ENCODE measurements around the gene LEKR1.
"Not testable (repeated sequence)": the region's sequence is repeated elsewhere in the genome, so short reads cannot be mapped to it uniquely, and the experiment has no call there.

Gene LEKR1

GRCh38 chr3:156888576-156888975 is 62.4 kb downstream of the LEKR1 start:
- no peaks in the 10 kb centered on the region for H3K27me3 ChIP-seq (ENCODE audit: control insufficient read depth, insufficient read depth, low read length)
- no peak overlapping the region for H3K4me3 ChIP-seq (ENCODE audit: low read length)
- H3K36me3 ChIP-seq (ENCODE audit: control insufficient read depth, low read depth, low read length), result no peaks in the 10 kb centered on the region
- H3K27ac ChIP-seq (ENCODE audit: low read length), result no peak overlapping the region
- no peaks in the 10 kb centered on the region for H3K9me3 ChIP-seq (ENCODE audit: control insufficient read depth, low read depth, low read length)
- no peaks in the 10 kb centered on the region for H3K4me1 ChIP-seq (ENCODE audit: control insufficient read depth, low read depth, low read length)
- no peak overlapping the region for H3K9ac ChIP-seq (ENCODE audit: low read length)

- H3K4me1 ChIP-seq (ENCODE audit: control insufficient read depth, low read depth, low read length), result no peaks in the 10 kb centered on the region
- no peak overlapping the region for H3K27ac ChIP-seq (ENCODE audit: low read length)
- H3K9me3 ChIP-seq (ENCODE audit: control insufficient read depth, low read depth, low read length), result no peaks in the 10 kb centered on the region
- H3K9ac ChIP-seq (ENCODE audit: low read length), result no peak overlapping the region
- H3K27me3 ChIP-seq (ENCODE audit: control insufficient read depth, insufficient read depth, low read length), result no peaks in the 10 kb centered on the region
- H3K4me3 ChIP-seq (ENCODE audit: low read length), result no peak overlapping the region
- no peaks in the 10 kb centered on the region for H3K36me3 ChIP-seq (ENCODE audit: control insufficient read depth, low read depth, low read length)
Measured at GRCh38 chr3:156892701-156893100, 66.5 kb downstream of the LEKR1 start.

- not testable (repeated sequence) for H3K9ac ChIP-seq (ENCODE audit: low read length); H3K4me3 ChIP-seq (ENCODE audit: low read length); H3K4me1 ChIP-seq (ENCODE audit: control insufficient read depth, low read depth, low read length); H3K36me3 ChIP-seq (ENCODE audit: control insufficient read depth, low read depth, low read length); H3K27me3 ChIP-seq (ENCODE audit: control insufficient read depth, insufficient read depth, low read length); H3K9me3 ChIP-seq (ENCODE audit: control insufficient read depth, low read depth, low read length); H3K27ac ChIP-seq (ENCODE audit: low read length)
Measured at GRCh38 chr3:156895374-156895773, 69.2 kb downstream of the LEKR1 start.

GRCh38 chr3:156897851-156898250 is 71.7 kb downstream of the LEKR1 start:
- not testable (repeated sequence) for H3K4me1 ChIP-seq (ENCODE audit: control insufficient read depth, low read depth, low read length); H3K9me3 ChIP-seq (ENCODE audit: control insufficient read depth, low read depth, low read length); H3K9ac ChIP-seq (ENCODE audit: low read length); H3K4me3 ChIP-seq (ENCODE audit: low read length); H3K36me3 ChIP-seq (ENCODE audit: control insufficient read depth, low read depth, low read length); H3K27me3 ChIP-seq (ENCODE audit: control insufficient read depth, insufficient read depth, low read length); H3K27ac ChIP-seq (ENCODE audit: low read length)

- Histone ChIP-seq H3K36me3 (ENCODE audit: control insufficient read depth, low read depth, low read length) (no peaks in the 10 kb centered on the region), H3K4me1 (ENCODE audit: control insufficient read depth, low read depth, low read length) (peaks cover 8% of the 10 kb centered on the region), H3K27me3 (ENCODE audit: control insufficient read depth, insufficient read depth, low read length) (no peaks in the 10 kb centered on the region), H3K9me3 (ENCODE audit: control insufficient read depth, low read depth, low read length) (no peaks in the 10 kb centered on the region), H3K4me3 (ENCODE audit: low read length) (no peak overlapping the region), H3K9ac (ENCODE audit: low read length) (no peak overlapping the region), H3K27ac (ENCODE audit: low read length) (no peak overlapping the region)
Measured at GRCh38 chr3:156898296-156898880, 72.2 kb downstream of the LEKR1 start.

- Histone ChIP-seq H3K9ac (ENCODE audit: low read length) (no peak overlapping the region), H3K36me3 (ENCODE audit: control insufficient read depth, low read depth, low read length) (no peaks in the 10 kb centered on the region), H3K27ac (ENCODE audit: low read length) (peak overlapping the region; percentile 52), H3K4me1 (ENCODE audit: control insufficient read depth, low read depth, low read length) (peaks cover 8% of the 10 kb centered on the region), H3K4me3 (ENCODE audit: low read length) (no peak overlapping the region), H3K27me3 (ENCODE audit: control insufficient read depth, insufficient read depth, low read length) (no peaks in the 10 kb centered on the region), H3K9me3 (ENCODE audit: control insufficient read depth, low read depth, low read length) (no peaks in the 10 kb centered on the region)
Measured at GRCh38 chr3:156899951-156900350, 73.8 kb downstream of the LEKR1 start.

GRCh38 chr3:156902916-156903315 is 76.8 kb downstream of the LEKR1 start:
- H3K27me3 ChIP-seq (ENCODE audit: control insufficient read depth, insufficient read depth, low read length), result no peaks in the 10 kb centered on the region
- H3K9ac ChIP-seq (ENCODE audit: low read length), result no peak overlapping the region
- no peak overlapping the region for H3K27ac ChIP-seq (ENCODE audit: low read length)
- no peak overlapping the region for H3K4me3 ChIP-seq (ENCODE audit: low read length)
- H3K9me3 ChIP-seq (ENCODE audit: control insufficient read depth, low read depth, low read length), result no peaks in the 10 kb centered on the region
- peaks cover 8% of the 10 kb centered on the region for H3K4me1 ChIP-seq (ENCODE audit: control insufficient read depth, low read depth, low read length)
- H3K36me3 ChIP-seq (ENCODE audit: control insufficient read depth, low read depth, low read length), result no peaks in the 10 kb centered on the region

GRCh38 chr3:156906275-156906674 is 80.1 kb downstream of the LEKR1 start:
- no peaks in the 10 kb centered on the region for H3K4me1 ChIP-seq (ENCODE audit: control insufficient read depth, low read depth, low read length)
- H3K36me3 ChIP-seq (ENCODE audit: control insufficient read depth, low read depth, low read length), result no peaks in the 10 kb centered on the region
- no peaks in the 10 kb centered on the region for H3K9me3 ChIP-seq (ENCODE audit: control insufficient read depth, low read depth, low read length)
- H3K9ac ChIP-seq (ENCODE audit: low read length), result no peak overlapping the region
- H3K27me3 ChIP-seq (ENCODE audit: control insufficient read depth, insufficient read depth, low read length), result no peaks in the 10 kb centered on the region
- no peak overlapping the region for H3K4me3 ChIP-seq (ENCODE audit: low read length)
- no peak overlapping the region for H3K27ac ChIP-seq (ENCODE audit: low read length)

- no peaks in the 10 kb centered on the region for H3K4me1 ChIP-seq (ENCODE audit: control insufficient read depth, low read depth, low read length)
- no peak overlapping the region for H3K4me3 ChIP-seq (ENCODE audit: low read length)
- H3K27me3 ChIP-seq (ENCODE audit: control insufficient read depth, insufficient read depth, low read length), result no peaks in the 10 kb centered on the region
- H3K9ac ChIP-seq (ENCODE audit: low read length), result no peak overlapping the region
- no peaks in the 10 kb centered on the region for H3K9me3 ChIP-seq (ENCODE audit: control insufficient read depth, low read depth, low read length)
- no peak overlapping the region for H3K27ac ChIP-seq (ENCODE audit: low read length)
- no peaks in the 10 kb centered on the region for H3K36me3 ChIP-seq (ENCODE audit: control insufficient read depth, low read depth, low read length)
Measured at GRCh38 chr3:156908398-156908797, 82.2 kb downstream of the LEKR1 start.

GRCh38 chr3:156910022-156910421 is 83.9 kb downstream of the LEKR1 start:
- Histone ChIP-seq H3K36me3 (ENCODE audit: control insufficient read depth, low read depth, low read length) (no peaks in the 10 kb centered on the region), H3K27ac (ENCODE audit: low read length) (no peak overlapping the region), H3K27me3 (ENCODE audit: control insufficient read depth, insufficient read depth, low read length) (no peaks in the 10 kb centered on the region)

GRCh38 chr3:156910831-156911230 is 84.7 kb downstream of the LEKR1 start:
- not testable (repeated sequence) for H3K4me1 ChIP-seq (ENCODE audit: control insufficient read depth, low read depth, low read length); H3K9me3 ChIP-seq (ENCODE audit: control insufficient read depth, low read depth, low read length); H3K36me3 ChIP-seq (ENCODE audit: control insufficient read depth, low read depth, low read length); H3K4me3 ChIP-seq (ENCODE audit: low read length); H3K27me3 ChIP-seq (ENCODE audit: control insufficient read depth, insufficient read depth, low read length); H3K9ac ChIP-seq (ENCODE audit: low read length); H3K27ac ChIP-seq (ENCODE audit: low read length)

More at GRCh38 chr3:156910022-156910421, 83.9 kb downstream of the LEKR1 start:
- Histone ChIP-seq H3K4me1 (ENCODE audit: control insufficient read depth, low read depth, low read length) (no peaks in the 10 kb centered on the region), H3K9ac (ENCODE audit: low read length) (no peak overlapping the region), H3K9me3 (ENCODE audit: control insufficient read depth, low read depth, low read length) (no peaks in the 10 kb centered on the region), H3K4me3 (ENCODE audit: low read length) (no peak overlapping the region)

- not testable (repeated sequence) for H3K9ac ChIP-seq (ENCODE audit: low read length); H3K9me3 ChIP-seq (ENCODE audit: control insufficient read depth, low read depth, low read length); H3K4me1 ChIP-seq (ENCODE audit: control insufficient read depth, low read depth, low read length); H3K36me3 ChIP-seq (ENCODE audit: control insufficient read depth, low read depth, low read length); H3K4me3 ChIP-seq (ENCODE audit: low read length); H3K27ac ChIP-seq (ENCODE audit: low read length); H3K27me3 ChIP-seq (ENCODE audit: control insufficient read depth, insufficient read depth, low read length)
Measured at GRCh38 chr3:156914300-156914699, 88.1 kb downstream of the LEKR1 start.
